ENCODE data around the gene AMPD3.

GRCh38 chr11:10473371-10473770 lies 18.3 kb downstream of the AMPD3 start:
- TF ChIP-seq, protein P1, sequence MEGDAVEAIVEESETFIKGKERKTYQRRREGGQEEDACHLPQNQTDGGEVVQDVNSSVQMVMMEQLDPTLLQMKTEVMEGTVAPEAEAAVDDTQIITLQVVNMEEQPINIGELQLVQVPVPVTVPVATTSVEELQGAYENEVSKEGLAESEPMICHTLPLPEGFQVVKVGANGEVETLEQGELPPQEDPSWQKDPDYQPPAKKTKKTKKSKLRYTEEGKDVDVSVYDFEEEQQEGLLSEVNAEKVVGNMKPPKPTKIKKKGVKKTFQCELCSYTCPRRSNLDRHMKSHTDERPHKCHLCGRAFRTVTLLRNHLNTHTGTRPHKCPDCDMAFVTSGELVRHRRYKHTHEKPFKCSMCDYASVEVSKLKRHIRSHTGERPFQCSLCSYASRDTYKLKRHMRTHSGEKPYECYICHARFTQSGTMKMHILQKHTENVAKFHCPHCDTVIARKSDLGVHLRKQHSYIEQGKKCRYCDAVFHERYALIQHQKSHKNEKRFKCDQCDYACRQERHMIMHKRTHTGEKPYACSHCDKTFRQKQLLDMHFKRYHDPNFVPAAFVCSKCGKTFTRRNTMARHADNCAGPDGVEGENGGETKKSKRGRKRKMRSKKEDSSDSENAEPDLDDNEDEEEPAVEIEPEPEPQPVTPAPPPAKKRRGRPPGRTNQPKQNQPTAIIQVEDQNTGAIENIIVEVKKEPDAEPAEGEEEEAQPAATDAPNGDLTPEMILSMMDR (IDR thresholded peaks at IDR 0.05) = no peak
- TF ChIP-seq POLR2AphosphoS5 (IDR thresholded peaks at IDR 0.05) = no peak
- TF ChIP-seq POLR2A (IDR thresholded peaks at IDR 0.05) = no peak

All from sigmoid colon (tissue), 4 donors.